ENCODE data around the gene DCANP1. TPM values are rescaled to one million over a fixed set of nuclear protein-coding genes. Genes with fewer than 3 reads are reported as not detected.

Gene DCANP1
- total and polyA plus RNA-seq, 2 donors (not counting 3 experiments of a cell fraction or from before 2014, with no cell fraction given), result not detected

DNA sequence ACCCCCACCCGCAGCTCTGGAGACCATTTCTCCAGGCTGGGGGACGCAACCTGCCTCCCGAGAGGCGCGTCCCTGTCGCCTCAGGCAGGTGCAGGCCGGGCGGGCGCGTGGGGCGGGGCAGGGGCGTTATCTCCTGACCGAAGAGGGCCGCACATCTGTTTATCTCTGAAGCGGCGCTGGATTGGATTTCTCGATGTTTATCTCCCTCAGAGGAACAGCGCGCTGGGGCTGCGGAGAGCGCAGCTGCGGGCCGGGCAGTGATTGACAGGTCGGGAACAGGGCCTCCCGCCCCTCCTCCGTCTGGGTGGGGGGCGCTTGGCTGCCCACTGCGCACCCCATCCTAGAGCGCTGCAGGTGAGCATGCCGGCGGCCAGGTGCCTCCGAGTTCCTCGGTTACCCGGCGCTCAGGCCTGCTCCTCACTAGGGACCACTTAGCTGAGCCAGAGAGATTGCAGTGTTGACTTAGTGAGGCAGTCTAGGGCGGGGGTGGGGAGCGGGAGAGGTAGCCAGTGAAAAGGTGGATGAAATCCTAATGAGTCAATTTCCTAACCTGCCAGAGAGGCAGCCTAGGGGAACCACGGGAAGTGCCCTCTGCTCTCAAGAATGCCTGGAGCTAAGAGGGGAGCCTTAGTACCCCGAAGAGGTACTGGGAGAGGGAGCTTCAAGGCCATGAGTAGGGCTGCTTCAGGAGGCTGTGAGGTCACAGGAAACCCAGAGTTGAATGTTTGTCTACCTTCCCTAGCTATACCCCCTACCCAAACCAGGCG is 44.6 kb upstream of the DCANP1 start:
- TF ChIP-seq POLR2AphosphoS5 (IDR thresholded peaks at IDR 0.05; ENCODE audit: insufficient read depth, low read depth, low read length), result no peak
- TF ChIP-seq MYC (IDR thresholded peaks at IDR 0.05; ENCODE audit: low read depth, low read length), result no peak
- TF ChIP-seq JUN (IDR thresholded peaks at IDR 0.05; ENCODE audit: borderline replicate concordance, insufficient read depth, insufficient read length, low read depth), result no peak
- no peak for TF ChIP-seq FOS (IDR thresholded peaks at IDR 0.05; ENCODE audit: borderline replicate concordance, insufficient read depth, low read length)
- TF ChIP-seq POLR2A (IDR thresholded peaks at IDR 0.05; ENCODE audit: low read depth, low read length), result no peak
- peak; percentile 2 for TF ChIP-seq EZH2 (IDR thresholded peaks at IDR 0.05; ENCODE audit: borderline replicate concordance, low read depth, low read length, severe bottlenecking)
- TF ChIP-seq, protein P1, sequence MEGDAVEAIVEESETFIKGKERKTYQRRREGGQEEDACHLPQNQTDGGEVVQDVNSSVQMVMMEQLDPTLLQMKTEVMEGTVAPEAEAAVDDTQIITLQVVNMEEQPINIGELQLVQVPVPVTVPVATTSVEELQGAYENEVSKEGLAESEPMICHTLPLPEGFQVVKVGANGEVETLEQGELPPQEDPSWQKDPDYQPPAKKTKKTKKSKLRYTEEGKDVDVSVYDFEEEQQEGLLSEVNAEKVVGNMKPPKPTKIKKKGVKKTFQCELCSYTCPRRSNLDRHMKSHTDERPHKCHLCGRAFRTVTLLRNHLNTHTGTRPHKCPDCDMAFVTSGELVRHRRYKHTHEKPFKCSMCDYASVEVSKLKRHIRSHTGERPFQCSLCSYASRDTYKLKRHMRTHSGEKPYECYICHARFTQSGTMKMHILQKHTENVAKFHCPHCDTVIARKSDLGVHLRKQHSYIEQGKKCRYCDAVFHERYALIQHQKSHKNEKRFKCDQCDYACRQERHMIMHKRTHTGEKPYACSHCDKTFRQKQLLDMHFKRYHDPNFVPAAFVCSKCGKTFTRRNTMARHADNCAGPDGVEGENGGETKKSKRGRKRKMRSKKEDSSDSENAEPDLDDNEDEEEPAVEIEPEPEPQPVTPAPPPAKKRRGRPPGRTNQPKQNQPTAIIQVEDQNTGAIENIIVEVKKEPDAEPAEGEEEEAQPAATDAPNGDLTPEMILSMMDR (IDR thresholded peaks at IDR 0.05; ENCODE audit: extremely low read depth in 1 of 2, insufficient read depth in 1 of 2, low read depth in 1 of 2, low read length in 2 of 2), result no peak
- no peak for TF ChIP-seq GATA2 (IDR thresholded peaks at IDR 0.05; ENCODE audit: insufficient read depth, insufficient read length, low read depth, low read length)
- DNase-seq (ENCODE audit: low read depth, low spot score) (no peak), FAIRE-seq (no peak)
- no peak overlapping the region for H3K27ac ChIP-seq (ENCODE audit: insufficient read depth, low read depth, low read length)
- no peaks in the 10 kb centered on the region for H4K20me1 ChIP-seq (replicated peaks; ENCODE audit: control insufficient read depth, extremely low read depth, insufficient read depth, low read length)
- dilution Hi-C loops (cut with MboI; ENCODE audit: extremely low pct_ligation_motif_present, low sequenced_read_pairs), result no loop called here
- H3K79me2 ChIP-seq (ENCODE audit: control insufficient read depth, insufficient read depth, low read length), result no peaks in the 10 kb centered on the region
- no TSS peak for BruUV-seq (replicated peaks)
- no peak overlapping the region for H3K4me3 ChIP-seq (replicated peaks in 1 of 3; ENCODE audit: insufficient read depth in 1 of 3, low read depth in 1 of 3, low read length in 3 of 3)
- CTCF ChIA-PET, result interaction anchor here (0.8 to 1.0 kb wide), 2 partner anchors 25 to 74 kb away, joined by 3 read pairs; no protein-coding TSS in a partner anchor
- H2AFZ ChIP-seq (ENCODE audit: low read depth, low read length), result no peak overlapping the region
- no peak overlapping the region for H3K4me2 ChIP-seq (ENCODE audit: insufficient read depth, low read length)
- H3K27me3 ChIP-seq (ENCODE audit: control insufficient read depth in 2 of 2, insufficient read depth in 2 of 2, low read length in 2 of 2), result peaks cover 56 to 73% of the 10 kb centered on the region in 2 experiments
- POLR2A ChIA-PET, result no interaction called here
- H3K9me1 ChIP-seq (replicated peaks; ENCODE audit: control insufficient read depth, extremely low read depth, insufficient read depth, low read length), result no peaks in the 10 kb centered on the region
- intact Hi-C loops (cut with micrococcal nuclease), result no loop called here
- no peaks in the 10 kb centered on the region for H3K36me3 ChIP-seq (ENCODE audit: control insufficient read depth in 2 of 2, extremely low read depth in 1 of 2, insufficient read depth in 2 of 2, low read length in 2 of 2)
- H3K9me3 ChIP-seq (replicated peaks; ENCODE audit: control insufficient read depth, insufficient read depth, low read length), result no peaks in the 10 kb centered on the region
- H3K4me1 ChIP-seq (ENCODE audit: control insufficient read depth, extremely low read depth, insufficient read depth, low read length), result peaks cover 3% of the 10 kb centered on the region
- no peak overlapping the region for H3K9ac ChIP-seq (replicated peaks; ENCODE audit: extremely low read depth, insufficient read depth, low read length)

All from endothelial cell of umbilical vein (primary cell).